Measurements from ENCODE around the gene ELMOD3. TPM values are rescaled to one million over a fixed set of nuclear protein-coding genes. Genes with fewer than 3 reads are reported as not detected.
"Not testable (repeated sequence)": the region's sequence is repeated elsewhere in the genome, so short reads cannot be mapped to it uniquely, and the experiment has no call there.

The ELMOD3 gene
- total RNA-seq, 1 donor from 2014 or later = 19.0 TPM

DNA sequence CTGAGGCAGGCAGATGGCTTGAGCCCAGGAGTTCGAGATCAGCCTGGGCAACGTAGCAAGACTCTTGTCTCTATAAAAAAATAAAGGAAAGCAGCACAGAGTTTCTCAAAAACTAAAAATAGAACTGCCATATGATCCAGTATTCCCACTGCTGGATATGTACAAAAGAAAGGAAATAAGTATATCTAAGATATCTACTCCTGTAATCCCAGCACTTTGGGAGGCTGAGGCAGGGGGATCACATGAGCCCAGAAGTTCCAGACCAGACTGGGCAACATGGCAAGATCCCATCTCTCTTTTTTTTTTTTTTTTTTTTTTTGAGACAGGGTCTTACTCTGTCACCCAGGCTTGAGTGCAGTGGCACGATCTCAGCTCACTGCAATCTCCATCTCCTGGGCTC, 24.9 kb upstream of the ELMOD3 start:
- DNase-seq = not testable (repeated sequence)

DNA sequence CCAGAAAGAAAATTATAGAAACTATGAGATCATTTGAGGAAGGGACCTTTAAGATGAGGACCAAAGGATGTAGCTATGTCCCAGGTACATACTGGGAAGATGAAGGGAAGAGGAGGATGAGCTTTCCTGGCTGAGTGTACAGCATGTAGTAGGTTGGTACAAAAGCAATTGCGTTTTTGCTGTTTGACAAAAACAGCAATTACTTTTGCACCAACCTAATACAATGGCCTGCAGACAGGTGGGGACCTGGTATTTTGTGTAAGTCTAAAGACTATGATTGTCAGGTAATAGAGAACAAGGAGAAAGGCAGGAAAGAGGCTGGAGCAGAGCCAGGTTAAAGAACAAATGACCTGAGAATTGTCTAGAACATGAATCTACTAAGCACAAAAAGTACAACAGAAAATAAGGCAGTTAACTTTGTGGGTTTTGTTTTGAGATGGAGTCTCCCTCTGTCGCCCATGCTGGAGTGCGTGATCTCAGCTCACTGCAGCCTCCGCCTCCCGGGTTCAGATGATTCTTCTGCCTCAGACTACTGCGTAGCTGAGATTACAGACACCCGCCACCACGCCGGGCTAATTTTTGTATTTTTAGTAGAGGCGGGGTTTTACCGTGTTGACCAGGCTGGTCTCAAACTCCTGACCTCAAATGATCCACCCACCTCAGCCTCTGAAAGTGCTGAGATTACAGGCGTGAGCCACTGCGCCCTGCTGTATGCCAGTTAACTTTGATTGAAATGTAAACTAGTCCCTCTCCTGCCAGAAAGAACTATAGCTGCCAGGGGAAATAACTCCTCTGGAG, 23.5 kb upstream of the ELMOD3 start:
- DNase-seq = no peak

DNA sequence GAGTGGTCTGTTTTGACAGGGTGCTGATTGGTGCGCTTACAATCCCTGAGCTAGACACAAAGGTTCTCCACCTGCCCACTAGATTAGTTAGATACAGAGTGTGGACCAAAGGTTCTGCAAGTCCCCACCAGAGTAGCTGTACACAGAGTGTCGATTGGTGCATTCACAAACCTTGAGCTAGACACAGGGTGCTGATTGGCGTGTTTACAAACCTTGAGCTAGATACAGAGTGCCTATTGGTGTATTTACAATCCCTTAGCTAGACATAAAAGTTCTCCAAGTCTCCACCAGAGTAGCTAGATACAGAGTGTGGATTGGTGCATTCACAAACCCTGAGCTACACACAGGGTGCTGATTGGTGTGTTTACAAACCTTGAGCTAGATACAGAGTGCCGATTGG, 20.7 kb upstream of the ELMOD3 start:
- not testable (repeated sequence) for DNase-seq

DNA sequence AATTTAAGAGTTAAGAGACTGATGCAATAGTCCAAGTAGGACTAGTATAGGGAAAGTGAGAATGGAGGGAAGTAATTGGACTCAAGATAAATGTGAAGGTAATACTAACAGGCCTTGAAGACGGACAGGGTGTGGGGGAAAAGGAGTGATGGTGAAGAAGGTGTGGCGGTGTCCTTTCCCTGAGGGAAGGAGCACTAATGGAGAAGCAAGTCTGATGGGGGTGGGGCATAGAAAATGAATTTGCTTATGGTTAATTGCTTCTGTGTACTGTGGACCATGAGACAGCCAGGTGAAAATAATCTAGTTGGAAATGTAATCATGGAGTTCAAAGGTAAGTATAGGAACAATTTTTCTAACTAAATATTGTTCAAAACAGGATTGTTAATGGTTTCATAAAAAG, 19.6 kb upstream of the ELMOD3 start:
- DNase-seq = no peak

DNA sequence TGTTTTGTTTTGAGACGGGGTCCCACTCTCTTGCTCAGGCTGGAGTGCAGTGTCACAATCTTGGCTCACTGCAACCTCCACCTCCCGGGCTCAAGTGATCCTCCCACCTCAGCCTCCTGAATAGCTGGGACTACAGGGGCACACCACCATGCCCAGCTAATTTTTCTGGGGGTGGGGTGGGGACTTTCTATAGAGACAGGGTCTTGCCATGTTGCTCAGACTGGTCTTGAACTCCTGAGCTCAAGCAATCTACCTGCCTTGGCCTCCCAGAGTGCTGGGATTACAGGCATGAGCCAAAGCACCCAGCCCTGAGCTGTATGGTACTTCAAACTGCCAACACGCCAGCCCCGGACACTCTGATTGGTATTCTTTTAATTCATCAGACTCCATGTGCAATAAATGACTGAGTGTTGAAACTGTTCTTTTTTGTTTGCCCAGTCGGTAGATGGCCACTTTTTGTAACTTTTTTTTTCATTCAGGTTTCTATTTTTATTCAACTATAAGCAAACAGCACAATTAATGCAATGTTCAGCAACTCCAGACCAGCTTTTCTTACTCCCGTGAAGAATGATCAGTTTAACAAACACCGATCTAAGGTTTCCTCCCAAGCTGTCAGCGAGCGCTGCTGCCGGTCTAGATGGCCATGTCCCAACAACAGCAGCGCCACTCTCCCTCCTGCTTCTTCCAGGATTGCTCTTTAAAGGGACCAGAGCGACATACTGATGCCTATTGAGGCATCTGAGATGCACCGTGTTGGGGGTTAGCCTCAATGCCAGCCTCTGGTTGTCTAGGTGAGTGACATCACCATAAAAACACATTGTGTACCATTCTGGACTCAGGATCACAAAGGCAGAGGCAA, 14.3 kb upstream of the ELMOD3 start:
- DNase-seq = no peak

DNA sequence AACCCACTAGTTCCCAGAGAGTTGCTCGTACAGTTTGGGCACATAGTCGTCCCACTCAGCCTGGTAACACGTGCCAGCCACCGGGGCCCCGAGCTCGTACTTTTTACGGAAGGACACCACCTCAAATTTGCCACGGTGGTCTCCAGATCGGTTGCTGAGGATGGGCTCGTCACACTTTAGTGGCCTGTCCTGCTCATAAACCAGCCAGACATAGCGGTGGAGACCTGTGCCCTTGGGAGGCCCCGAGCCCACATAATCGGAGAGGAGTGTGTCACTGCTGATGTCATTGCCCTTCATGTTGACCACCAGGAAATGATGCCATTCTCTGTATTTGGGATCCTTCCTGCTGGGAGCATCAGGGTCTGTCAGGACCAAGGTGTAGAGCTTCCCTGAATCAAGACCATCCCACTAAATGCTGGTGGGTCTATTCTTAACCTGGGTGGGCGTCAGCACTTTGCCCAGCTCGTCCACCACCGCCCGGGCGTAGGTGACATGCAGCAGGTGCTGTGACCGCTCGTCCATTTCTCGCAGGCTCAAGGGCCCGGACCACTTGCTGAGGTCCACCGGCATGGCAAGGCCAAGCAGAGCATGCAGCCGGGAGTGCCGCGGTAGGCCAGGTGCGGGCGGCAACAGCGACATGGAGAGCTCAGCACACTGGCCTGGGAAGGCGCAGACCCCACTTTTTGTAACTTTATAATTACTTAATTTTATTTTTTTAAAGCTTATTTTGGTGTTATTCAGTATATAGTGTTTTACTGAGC, 13.1 kb upstream of the ELMOD3 start:
- DNase-seq = no peak

DNA sequence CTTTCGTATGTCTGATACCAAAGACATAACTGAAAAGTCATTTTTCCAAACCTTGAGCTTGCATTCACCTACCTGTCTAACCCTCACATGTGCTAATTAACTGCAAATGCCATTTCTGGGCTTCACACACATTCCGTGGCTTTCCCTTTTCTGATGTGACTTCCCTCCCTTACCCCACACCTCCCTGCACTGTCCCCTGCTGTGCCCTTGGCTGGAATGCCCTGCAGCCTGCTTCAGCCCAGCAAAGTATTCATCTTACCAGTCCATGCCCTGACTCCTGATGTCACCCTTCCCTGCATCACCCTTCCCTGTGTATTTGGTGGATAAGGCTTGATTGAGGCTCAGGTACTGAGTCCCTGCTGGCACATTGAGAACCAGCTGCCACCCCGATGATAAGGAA, 12.4 kb upstream of the ELMOD3 start:
- DNase-seq = no peak

DNA sequence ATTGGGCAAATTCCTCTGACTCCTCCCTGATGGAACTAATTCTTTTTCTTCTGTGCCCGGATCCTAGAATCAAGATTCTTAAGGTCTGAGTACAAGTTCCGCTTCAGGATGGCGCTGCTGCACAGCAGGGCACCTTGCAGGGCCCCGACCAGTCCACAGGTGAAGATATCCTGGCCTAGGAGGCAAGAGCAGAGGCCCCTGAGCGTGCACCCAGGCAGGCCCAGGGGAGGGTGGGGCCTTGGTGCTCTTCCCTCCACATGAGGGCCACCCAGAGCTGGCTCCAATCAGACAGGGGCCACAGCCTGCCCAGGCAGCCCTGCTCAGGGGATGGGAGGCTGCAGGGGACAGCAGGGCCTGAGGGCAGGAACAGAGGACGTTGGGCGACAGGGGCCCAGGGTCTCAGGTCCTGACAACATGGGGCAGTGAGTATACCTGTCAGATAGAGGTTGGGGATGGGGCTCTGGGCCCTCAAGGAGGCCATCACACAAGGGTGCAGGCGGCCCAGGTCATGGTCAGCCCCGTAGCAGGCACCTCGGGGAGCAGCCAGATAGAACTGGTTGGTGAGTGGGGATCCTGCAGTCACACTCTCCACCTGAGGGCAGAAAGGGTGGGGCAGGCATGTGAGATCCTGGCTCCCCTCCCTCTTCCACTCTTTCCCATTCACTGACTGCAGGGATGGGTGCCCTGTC, 11.2 kb upstream of the ELMOD3 start:
- DNase-seq = not testable (repeated sequence)

DNA sequence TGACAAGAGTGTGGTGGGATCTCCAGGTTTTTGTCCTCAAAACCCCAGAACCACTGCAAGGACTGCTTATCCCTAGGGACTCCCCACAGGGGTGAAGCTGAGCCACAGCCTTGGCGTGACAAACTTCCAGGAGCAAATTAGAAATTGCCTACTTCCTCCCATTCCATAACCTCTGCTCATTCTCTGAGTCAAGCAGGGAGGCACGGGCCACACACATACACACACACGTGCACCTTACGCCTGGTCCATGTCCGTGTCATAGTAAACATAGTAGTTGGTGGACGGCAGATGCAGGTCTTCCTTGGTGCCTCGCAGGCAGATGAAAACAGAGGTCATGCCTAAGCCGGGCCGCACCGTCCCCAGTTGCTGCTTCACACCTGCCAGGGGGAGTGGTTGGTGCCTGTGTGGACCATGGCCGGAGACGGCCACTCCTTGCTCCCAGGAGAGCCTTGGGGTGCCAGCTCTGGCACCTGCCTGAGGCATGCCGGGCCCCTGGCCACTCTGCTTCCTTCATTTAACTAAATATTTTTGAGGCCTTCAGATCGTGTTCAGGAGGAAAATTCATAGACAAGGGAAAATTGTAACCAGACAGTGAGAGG, 10.1 kb upstream of the ELMOD3 start:
- DNase-seq = no peak

DNA sequence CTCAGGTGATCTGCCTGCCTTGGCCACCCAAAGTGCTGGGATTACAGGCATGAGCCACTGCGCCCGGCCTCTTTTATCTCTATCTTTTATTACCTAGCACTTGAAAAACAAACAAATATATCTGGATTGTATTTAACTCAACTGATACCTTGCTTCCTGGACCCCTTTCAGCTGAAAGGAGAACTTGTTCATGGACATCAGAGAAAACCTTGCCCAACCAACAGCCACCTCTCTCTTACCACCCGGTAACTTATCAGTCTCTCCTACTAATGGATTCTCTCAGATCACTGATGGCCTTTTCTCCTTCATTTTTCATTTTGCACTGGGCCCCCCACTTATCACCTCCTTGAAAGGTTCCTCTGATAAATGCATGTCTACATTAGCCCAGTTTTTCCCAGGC, 7.0 kb upstream of the ELMOD3 start:
- DNase-seq = no peak

DNA sequence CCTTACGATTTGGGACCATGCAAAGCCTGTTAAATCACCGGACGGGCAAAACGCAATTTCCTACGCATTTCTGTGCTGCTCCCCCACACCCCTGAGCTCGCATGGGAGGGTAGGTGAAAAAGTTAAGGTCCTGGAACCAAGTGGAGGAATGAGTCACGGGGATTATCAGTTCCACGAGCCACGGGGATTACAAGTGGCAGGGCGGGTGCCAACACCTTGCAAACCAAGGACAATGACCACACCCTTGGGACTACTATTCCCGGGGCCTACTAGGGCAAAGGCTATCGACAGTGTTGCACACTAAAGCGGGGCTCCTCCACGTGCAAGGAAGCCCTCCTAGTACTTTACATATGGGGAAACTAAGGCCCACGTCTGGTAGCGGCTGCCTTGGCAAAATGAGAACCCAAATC, 688 bp upstream of the ELMOD3 start:
- DNase-seq = no peak

DNA sequence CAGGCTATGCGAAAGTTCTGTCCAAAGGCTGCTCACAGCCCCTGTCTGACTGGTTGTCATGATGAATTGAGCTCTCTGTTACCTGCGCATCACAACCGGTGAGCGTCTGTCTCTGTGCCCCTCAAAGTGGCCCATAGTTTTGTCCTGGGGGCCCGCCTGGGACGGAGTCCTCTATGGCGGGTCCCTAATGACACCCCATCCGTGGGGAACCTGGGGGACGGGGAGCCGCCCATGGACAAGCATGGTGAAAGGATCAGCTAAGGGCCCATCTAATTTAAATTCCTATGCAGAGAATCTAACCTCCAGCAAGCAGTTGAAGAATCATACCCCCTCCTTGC, 473 bp downstream of the ELMOD3 start:
- DNase-seq = no peak

DNA sequence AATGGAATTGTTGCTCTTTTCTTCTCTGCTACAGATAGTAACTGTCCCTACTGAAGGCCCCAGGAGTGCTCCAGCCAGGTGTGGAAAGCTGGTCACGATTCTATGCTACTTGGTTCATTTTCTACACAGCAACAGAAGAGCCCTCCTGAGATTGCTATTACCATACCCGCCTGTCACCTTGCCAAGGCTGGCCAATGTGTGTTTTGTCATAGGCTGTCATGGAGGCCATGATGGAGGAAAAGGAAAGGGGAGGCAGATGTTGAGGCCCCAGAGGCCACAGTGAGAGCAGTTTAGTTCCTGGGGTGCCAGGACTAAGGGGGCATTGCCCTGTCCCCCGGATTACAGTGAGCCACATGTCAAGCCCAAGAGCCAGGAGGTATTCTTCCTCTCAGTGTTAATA, 952 bp downstream of the ELMOD3 start:
- DNase-seq = no peak

DNA sequence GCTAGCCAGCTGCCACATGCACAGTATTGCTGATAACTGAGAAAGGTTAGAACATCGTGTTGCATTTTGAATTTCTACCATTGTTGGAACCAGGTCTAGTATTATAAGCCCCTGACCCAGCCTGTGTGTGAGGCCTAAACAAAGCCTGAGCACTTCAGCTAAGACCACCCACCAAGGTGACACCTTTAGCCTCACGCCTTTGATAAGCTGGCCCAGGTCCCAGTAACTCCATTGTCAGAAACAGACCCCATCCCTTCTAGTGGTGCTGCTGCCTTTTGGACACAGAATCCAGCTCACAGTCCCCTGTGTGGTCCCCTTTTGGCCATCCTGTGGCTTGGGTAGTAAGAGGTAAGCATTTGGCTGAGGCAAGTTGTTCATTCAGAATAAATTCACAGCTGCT, 1.6 kb downstream of the ELMOD3 start:
- DNase-seq = no peak

DNA sequence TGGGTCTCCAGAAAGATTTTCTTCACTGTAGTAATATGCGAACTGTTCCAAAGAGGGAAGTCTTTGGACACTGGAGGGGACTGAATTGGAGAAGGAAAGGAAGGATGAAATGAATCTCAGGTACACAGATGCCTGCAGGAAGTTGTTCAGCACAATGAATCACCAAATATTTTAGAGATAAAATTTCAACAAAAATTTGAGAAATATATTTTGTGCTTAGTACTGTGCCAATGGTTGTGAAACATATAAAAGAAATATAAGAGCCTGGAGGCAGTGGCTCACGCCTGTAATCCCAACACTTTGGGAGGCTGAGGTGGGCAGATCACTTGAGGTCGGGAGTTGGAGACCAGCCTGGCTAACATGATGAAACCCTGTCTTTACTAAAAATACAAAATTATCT, 3.2 kb downstream of the ELMOD3 start:
- no peak for DNase-seq

DNA sequence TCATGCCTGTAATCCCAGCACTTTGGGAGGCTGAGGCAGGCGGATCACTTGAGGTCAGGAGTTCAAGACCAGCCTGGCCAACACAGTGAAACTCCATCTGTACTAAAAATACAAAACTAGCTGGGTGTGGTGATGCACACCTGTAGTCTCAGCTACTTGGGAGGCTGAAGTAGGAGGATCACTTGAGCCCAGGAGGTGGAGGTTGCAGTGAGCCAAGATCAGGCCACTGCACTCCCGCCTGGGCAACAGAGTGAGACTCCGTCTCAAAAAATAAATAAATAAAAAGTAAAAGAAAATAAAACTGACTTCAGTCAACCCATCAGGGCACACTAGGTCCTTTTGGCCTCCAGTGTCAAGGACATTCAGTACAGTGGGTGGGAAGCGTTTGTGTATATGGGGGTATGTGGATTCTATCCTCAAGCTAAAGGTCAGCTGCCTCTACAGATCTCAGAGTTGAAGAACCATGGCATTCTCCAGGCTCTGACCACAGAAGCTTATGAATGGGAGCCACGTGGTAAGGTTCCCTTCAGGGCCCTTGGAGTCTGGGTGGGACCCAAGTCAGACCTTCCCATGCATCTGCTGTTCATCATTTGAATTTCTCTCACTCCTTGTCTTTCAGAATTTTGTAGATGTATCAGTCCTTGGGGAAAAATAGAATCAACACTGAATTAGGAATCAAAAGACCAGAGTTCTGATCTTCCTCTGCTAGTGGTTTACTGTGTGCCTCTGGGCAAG, 8.3 kb downstream of the ELMOD3 start:
- DNase-seq = not testable (repeated sequence)

DNA sequence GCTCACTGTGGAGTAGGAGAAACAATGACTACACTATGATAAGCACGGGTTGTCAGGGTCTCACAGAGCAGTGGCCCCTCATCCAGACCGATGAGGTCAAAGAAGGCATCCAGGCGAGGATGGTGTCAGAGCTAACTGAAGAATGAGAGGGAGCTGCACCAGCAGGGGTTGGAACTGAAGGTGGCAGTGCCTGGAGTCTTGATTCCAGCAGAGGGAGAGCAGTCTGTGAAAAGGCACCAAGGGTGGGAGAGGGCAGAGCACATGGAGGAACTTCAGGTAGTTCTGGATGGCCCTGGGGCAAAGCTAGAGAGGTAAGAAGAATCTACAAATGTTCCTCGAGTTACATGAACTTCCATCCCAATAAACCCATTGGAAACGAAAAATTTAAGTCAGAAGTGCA, 12.6 kb downstream of the ELMOD3 start:
- DNase-seq = no peak

DNA sequence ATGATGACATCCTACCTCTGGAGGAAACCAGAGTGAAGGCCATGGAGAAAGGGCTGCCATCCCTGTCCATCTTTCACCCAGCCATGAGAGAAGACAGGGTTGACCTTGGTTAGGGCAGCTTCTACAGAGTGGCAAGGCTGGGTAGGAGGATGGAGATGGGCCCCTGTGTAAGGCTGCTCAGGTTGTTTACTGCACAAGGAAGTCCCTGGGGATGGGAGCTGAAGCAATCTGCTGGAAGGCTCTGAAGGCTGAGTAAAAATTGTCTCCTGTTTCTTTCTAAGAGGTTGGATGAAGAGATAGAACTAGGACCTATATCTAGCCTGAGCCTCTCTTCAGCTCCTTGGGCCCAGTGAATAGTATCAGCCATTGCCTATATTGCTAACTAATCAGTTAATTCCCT, 14.4 kb downstream of the ELMOD3 start:
- DNase-seq = no peak

DNA sequence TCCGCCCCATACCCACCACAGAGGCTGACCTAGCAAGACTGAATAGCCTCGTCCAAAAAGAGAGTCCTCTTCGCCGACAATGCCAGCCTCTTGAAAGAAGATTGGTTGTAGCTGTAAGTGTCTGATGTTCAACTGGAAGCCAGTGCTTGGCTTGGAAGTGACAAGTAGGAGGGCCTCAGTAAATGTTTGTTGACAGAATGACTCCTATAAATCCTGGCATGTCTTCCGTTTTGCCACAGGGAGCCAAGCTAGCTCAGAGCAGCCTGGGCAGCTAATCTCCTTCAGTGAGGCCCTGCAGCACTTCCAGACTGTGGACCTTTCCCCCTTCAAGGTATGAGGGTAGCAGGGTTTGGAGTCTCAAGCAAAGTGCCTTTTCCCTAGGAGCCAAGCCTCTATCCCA, 14.9 kb downstream of the ELMOD3 start:
- DNase-seq = no peak

DNA sequence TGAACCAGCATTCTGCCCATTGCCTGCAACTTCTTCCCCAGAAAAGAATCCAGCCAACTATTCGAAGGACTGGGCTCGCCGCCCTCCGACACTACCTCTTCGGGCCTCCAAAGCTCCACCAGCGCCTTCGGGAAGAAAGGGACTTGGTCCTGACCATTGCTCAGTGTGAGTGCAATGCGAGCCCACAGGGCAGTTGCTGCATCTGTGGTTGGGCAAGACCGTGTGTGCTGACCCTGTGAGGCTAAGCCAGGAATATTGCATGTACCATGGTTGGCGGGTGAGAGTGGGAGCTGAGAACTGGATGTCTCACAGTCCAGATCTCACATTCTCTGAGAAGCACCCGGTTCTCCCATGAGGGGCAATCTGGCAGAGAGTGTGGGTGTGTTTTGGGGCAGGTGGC, 16.5 kb downstream of the ELMOD3 start:
- DNase-seq = no peak

All from skin of body (tissue), 2 donors.